IMR-90 (cell line): ENCODE results near the gene SMO. TPM values are rescaled to one million over a fixed set of nuclear protein-coding genes. Genes with fewer than 3 reads are reported as not detected.

Source experiments
- ATAC-seq: fragments of 200-7000 bp; cut with Tn5 transposase; 2 replicates; pipeline ENCODE4 v1.9.1; 2020; ENCODE audit warnings: low read depth, mild to moderate bottlenecking, moderate library complexity
- BruUV-seq: library from RNA; stranded (reverse); fragments of 400-500 nt; replicated peaks from 2 replicates; lab custom pipeline; 2021; lab: Mats Ljungman, UMichigan
- CTCF ChIA-PET: fragments of 300-600 bp; formaldehyde crosslinking; extraction: SDS; loops from one replicate; lab custom pipeline; 2021; ENCODE audit warnings: antibody characterized with exemption; lab: Yijun Ruan, JAX
- POLR2A ChIA-PET: fragments of 300-600 bp; sonication (Branson Sonifier 250); formaldehyde crosslinking; loops from one replicate; lab custom pipeline; 2022; ENCODE audit warnings: antibody characterized with exemption; ENCODE audit not compliant: unreplicated experiment; lab: Charles Lee
- DNase-seq: peaks from one replicate; pipeline ENCODE4 v3.0.0; 2013
- H2AFZ ChIP-seq: replicated peaks from 2 replicates; pipeline ENCODE3; 2013; ENCODE audit warnings: low read length, mild to moderate bottlenecking; ENCODE audit not compliant: poor library complexity
- H2AK5ac ChIP-seq: 2 replicates; pipeline ENCODE4 v1.6.1; 2013; ENCODE audit warnings: low read depth, low read length, inconsistent platforms
- H2AK9ac ChIP-seq: replicated peaks from 2 replicates; pipeline ENCODE3; 2013; ENCODE audit warnings: mild to moderate bottlenecking, low read depth, low read length, moderate library complexity; ENCODE audit not compliant: poor library complexity
- H2BK120ac ChIP-seq: 2 replicates; pipeline ENCODE4 v1.6.1; 2013; ENCODE audit warnings: low read depth, low read length, inconsistent platforms
- H2BK15ac ChIP-seq: 3 replicates; pipeline ENCODE4 v1.6.1; 2013; ENCODE audit warnings: low read depth, low read length, inconsistent platforms
- H2BK20ac ChIP-seq: 2 replicates; pipeline ENCODE4 v1.6.1; 2013; ENCODE audit warnings: low read depth, mild to moderate bottlenecking, inconsistent platforms, low read length, moderate library complexity
- H2BK5ac ChIP-seq: 2 replicates; pipeline ENCODE4 v1.6.1; 2013; ENCODE audit warnings: mild to moderate bottlenecking, low read depth, low read length, inconsistent platforms; ENCODE audit not compliant: poor library complexity, severe bottlenecking
- H3K14ac ChIP-seq: replicated peaks from 2 replicates; pipeline ENCODE4 v1.6.1; 2013; ENCODE audit warnings: low read depth, low read length, inconsistent platforms
- H3K18ac ChIP-seq: 2 replicates; pipeline ENCODE4 v1.6.1; 2013; ENCODE audit warnings: low read depth, low read length, control low read depth
- H3K23ac ChIP-seq: 2 replicates; pipeline ENCODE4 v1.6.1; 2013; ENCODE audit warnings: low read depth, low read length, inconsistent platforms
- H3K27ac ChIP-seq: 2 replicates; pipeline ENCODE4 v1.5.1; 2013; ENCODE audit warnings: mild to moderate bottlenecking, control low read depth, low read length; ENCODE audit not compliant: insufficient read depth
- H3K27me3 ChIP-seq: 2 replicates; pipeline ENCODE4 v1.6.1; 2013; ENCODE audit warnings: low read length; ENCODE audit not compliant: control insufficient read depth, insufficient read depth
- H3K36me3 ChIP-seq: 2 replicates; pipeline ENCODE4 v1.6.1; 2013; ENCODE audit warnings: low read length, mixed read lengths; ENCODE audit not compliant: control insufficient read depth, insufficient read depth
- H3K4ac ChIP-seq: 2 replicates; pipeline ENCODE4 v1.6.1; 2013; ENCODE audit warnings: low read depth, low read length, inconsistent platforms
- H3K4me1 ChIP-seq: 2 replicates; pipeline ENCODE4 v1.6.1; 2013; ENCODE audit warnings: low read length, mixed read lengths; ENCODE audit not compliant: control insufficient read depth, insufficient read depth
- H3K4me2 ChIP-seq: 2 replicates; pipeline ENCODE4 v1.6.1; 2013; ENCODE audit warnings: low read depth, mild to moderate bottlenecking, control low read depth, low read length, moderate library complexity
- H3K4me3 ChIP-seq: 2 replicates; pipeline ENCODE4 v1.5.1; 2013; ENCODE audit warnings: low read depth, mild to moderate bottlenecking, control low read depth, low read length, moderate library complexity; ENCODE audit not compliant: insufficient read depth
- H3K56ac ChIP-seq: 2 replicates; pipeline ENCODE4 v1.6.1; 2013; ENCODE audit warnings: low read length, inconsistent platforms; ENCODE audit not compliant: insufficient read depth; ENCODE audit errors: extremely low read depth
- H3K79me1 ChIP-seq, 2 experiments: 2 replicates each; pipeline ENCODE4 v1.6.1; 2013; ENCODE audit warnings: low read length in 2 of 2, inconsistent platforms in 1 of 2, low read depth in 1 of 2
- H3K9ac ChIP-seq: 2 replicates; pipeline ENCODE4 v1.6.1; 2013; ENCODE audit warnings: low read depth, low read length, control low read depth
- H3K9me1 ChIP-seq: 2 replicates; pipeline ENCODE4 v1.6.1; 2013; ENCODE audit warnings: low read length, inconsistent platforms; ENCODE audit not compliant: insufficient read depth
- H3K9me3 ChIP-seq: 2 replicates; pipeline ENCODE4 v1.6.1; 2013; ENCODE audit warnings: low read length; ENCODE audit not compliant: control insufficient read depth, insufficient read depth
- H4K20me1 ChIP-seq: 2 replicates; pipeline ENCODE4 v1.6.1; 2013; ENCODE audit warnings: low read length, inconsistent platforms; ENCODE audit not compliant: insufficient read depth
- H4K5ac ChIP-seq: 2 replicates; pipeline ENCODE4 v1.6.1; 2013; ENCODE audit warnings: mild to moderate bottlenecking, low read depth, low read length, control low read depth
- H4K8ac ChIP-seq, 2 experiments: 2 replicates each; pipeline ENCODE4 v1.6.1; 2013; ENCODE audit warnings: low read depth in 2 of 2, low read length in 2 of 2, control low read depth in 1 of 2, inconsistent platforms in 1 of 2
- H4K91ac ChIP-seq: 2 replicates; pipeline ENCODE4 v1.6.1; 2013; ENCODE audit warnings: low read depth, low read length, inconsistent platforms; ENCODE audit not compliant: insufficient read depth
- BHLHE40 ChIP-seq: fragments of 150-350 bp; IDR thresholded peaks from 2 replicates; pipeline ENCODE4 v1.6.1; 2016; ENCODE audit warnings: mild to moderate bottlenecking, low read depth, low read length
- CEBPB ChIP-seq: IDR thresholded peaks from 2 replicates; pipeline ENCODE4 v1.6.1; 2012; ENCODE audit warnings: low read depth, low read length, improper control_type of control experiment
- CHD1 ChIP-seq: IDR thresholded peaks from 2 replicates; pipeline ENCODE4 v1.6.1; 2012; ENCODE audit warnings: low read depth, low read length, improper control_type of control experiment
- ELK1 ChIP-seq: fragments of 150-350 bp; IDR thresholded peaks from 2 replicates; pipeline ENCODE4 v1.6.1; 2016; ENCODE audit warnings: low read depth, mild to moderate bottlenecking, low read length, moderate library complexity, borderline replicate concordance
- FOS ChIP-seq: fragments of 150-350 bp; IDR thresholded peaks from 2 replicates; pipeline ENCODE4 v1.6.1; 2016; ENCODE audit warnings: low read depth, low read length
- MAFK ChIP-seq: IDR thresholded peaks from 2 replicates; pipeline ENCODE4 v1.6.1; 2012; ENCODE audit warnings: low read depth, low read length, improper control_type of control experiment
- MAZ ChIP-seq: IDR thresholded peaks from 2 replicates; pipeline ENCODE4 v1.6.1; 2012; ENCODE audit warnings: low read depth, mild to moderate bottlenecking, low read length, improper control_type of control experiment, moderate library complexity, borderline replicate concordance
- MXI1 ChIP-seq: IDR thresholded peaks from 2 replicates; pipeline ENCODE4 v1.6.1; 2012; ENCODE audit warnings: low read depth, mild to moderate bottlenecking, low read length, moderate library complexity, borderline replicate concordance
- NFE2L2 ChIP-seq: fragments of 150-350 bp; IDR thresholded peaks from 2 replicates; pipeline ENCODE4 v1.6.1; 2016; ENCODE audit warnings: low read depth, mild to moderate bottlenecking, low read length
- POLR2A ChIP-seq: IDR thresholded peaks from 2 replicates; pipeline ENCODE4 v1.6.1; 2012; ENCODE audit warnings: mild to moderate bottlenecking, low read depth, low read length
- RAD21 ChIP-seq: IDR thresholded peaks from 2 replicates; pipeline ENCODE4 v1.6.1; 2012; ENCODE audit warnings: low read length, improper control_type of control experiment
- RFX5 ChIP-seq: IDR thresholded peaks from 2 replicates; pipeline ENCODE4 v1.8.0; 2012; ENCODE audit warnings: low read depth, mild to moderate bottlenecking, low read length, moderate library complexity
- SMC3 ChIP-seq: fragments of 150-350 bp; IDR thresholded peaks from 2 replicates; pipeline ENCODE4 v1.6.1; 2016; ENCODE audit warnings: low read depth, mild to moderate bottlenecking, antibody characterized with exemption, low read length, moderate library complexity
- USF2 ChIP-seq: fragments of 150-350 bp; IDR thresholded peaks from 2 replicates; pipeline ENCODE4 v1.6.1; 2017; ENCODE audit warnings: mild to moderate bottlenecking, antibody characterized with exemption, low read length, low read depth
- WGBS, 2 experiments: methylation state at CpG; one replicate each; pipeline versions ENCODE4 v1.1.5 to v1.1.7; 2013; ENCODE audit warnings: missing lambda C conversion rate in 2 of 2; ENCODE audit not compliant: insufficient read length in 1 of 2; ENCODE audit errors: extremely low coverage in 2 of 2; 5-methylcytosine and 5-hydroxymethylcytosine counted together
- dilution Hi-C: fragments of 300-500 bp; cut with HindIII; formaldehyde crosslinking; loops from one replicate; pipeline ENCODE4 v1.14.3; 2018; ENCODE audit warnings: low sequenced_read_pairs; ENCODE audit not compliant: unreplicated experiment
- in situ Hi-C: fragments of 300-500 bp; cut with MboI; formaldehyde crosslinking; loops from 3 replicates; pipeline ENCODE4 v1.14.3; 2019; ENCODE audit warnings: low sequenced_read_pairs, inconsistent platforms, mixed read lengths
- intact Hi-C: fragments of 100-400 bp; cut with micrococcal nuclease; formaldehyde crosslinking; loops from 2 replicates; pipeline ENCODE4 v1.10.0; 2022
- polyA plus RNA-seq, 3 experiments: library from polyadenylated mRNA; depleted of rRNA; stranded (reverse); fragments of >200 nt; gene quantifications; 2 replicates each; pipeline ENCODE4 v1.2.3, GENCODE V29; 2012; ENCODE audit warnings: low replicate concordance in 1 of 3
- total RNA-seq: library from RNA; depleted of rRNA; stranded (reverse); fragments of >200 nt; gene quantifications from 2 replicates; pipeline ENCODE4 v1.2.3, GENCODE V29; 2012

The SMO gene
- total and polyA plus RNA-seq, 2 of the 4 experiments (the other 2 are of a cell fraction) = 18.5 to 24.7 TPM

- Histone ChIP-seq H4K8ac (no peak overlapping the region), H2AK9ac (no peak overlapping the region), H3K4me2 (no peak overlapping the region), H3K23ac (no peak overlapping the region), H2AFZ (no peak overlapping the region), H2BK15ac (no peak overlapping the region), H3K4me1 (no peaks in the 10 kb centered on the region), H2AK5ac (no peak overlapping the region), H2BK120ac (no peak overlapping the region), H2BK5ac (no peak overlapping the region), H3K14ac (no peak overlapping the region), H3K18ac (no peak overlapping the region), H3K4ac (no peak overlapping the region), H3K56ac (no peak overlapping the region), H4K91ac (no peak overlapping the region), H3K4me3 (no peak overlapping the region), H3K79me1 (no peaks in the 10 kb centered on the region), H3K9me3 (peaks cover 4% of the 10 kb centered on the region; the same call in 1 of the 2 replicates), H4K20me1 (no peaks in the 10 kb centered on the region; the same call in 1 of the 2 replicates), H3K27me3 (peaks cover 53% of the 10 kb centered on the region), H3K9me1 (no peaks in the 10 kb centered on the region), H2BK20ac (no peak overlapping the region), H3K27ac (no peak overlapping the region), H3K36me3 (no peaks in the 10 kb centered on the region), H4K5ac (no peak overlapping the region), H3K9ac (no peak overlapping the region)
- ATAC-seq (no peak), DNase-seq (no peak)
- ChIA-PET CTCF (no interaction called here), POLR2A (no interaction called here)
- intact Hi-C loops (no loop called here), in situ Hi-C loops (no loop called here), dilution Hi-C loops (no loop called here)
- TF ChIP-seq CEBPB (no peak), RFX5 (no peak), MXI1 (no peak), FOS (no peak), RAD21 (no peak), USF2 (no peak), ELK1 (no peak), NFE2L2 (no peak), CHD1 (no peak), BHLHE40 (no peak), POLR2A (no peak), MAFK (no peak), MAZ (no peak), SMC3 (no peak)
- BruUV-seq = no TSS peak
- no CpG with 5 or more reads among the region's 9 CpGs for WGBS, 2 experiments
Observed at GRCh38 chr7:129157651-129158050, 30.8 kb upstream of the SMO start.
